PFSK-1 (cell line): ENCODE measurements around the gene EPHA1.

Experiments
- FOXP2 ChIP-seq: optimal IDR thresholded peaks from 2 replicates; pipeline ENCODE3; 2011; ENCODE audit warnings: borderline replicate concordance, control low read depth, inconsistent platforms; ENCODE audit not compliant: insufficient read depth; ENCODE audit errors: extremely low read length, extremely low read depth
- POLR2AphosphoS5 ChIP-seq: IDR thresholded peaks from 2 replicates; pipeline ENCODE4 v1.6.1; 2012; ENCODE audit warnings: low read depth, mild to moderate bottlenecking, control low read depth, low read length, moderate library complexity
- SIN3A ChIP-seq: IDR thresholded peaks from 2 replicates; pipeline ENCODE4 v1.6.1; 2012; ENCODE audit warnings: mild to moderate bottlenecking, low read length, moderate library complexity, borderline replicate concordance; ENCODE audit not compliant: insufficient read depth
- TAF1 ChIP-seq: IDR thresholded peaks from 2 replicates; pipeline ENCODE4 v1.6.1; 2012; ENCODE audit warnings: low read length, control low read depth, borderline replicate concordance; ENCODE audit not compliant: insufficient read depth
- TF ChIP-seq, protein P1 (sequence below), 2 experiments: IDR thresholded peaks; 2 replicates each; pipeline versions ENCODE4 v1.6.1 to v1.8.0; 2011 to 2012; ENCODE audit warnings: low read depth in 2 of 2, low read length in 2 of 2, control low read depth in 1 of 2, inconsistent platforms in 1 of 2, mild to moderate bottlenecking in 1 of 2, moderate library complexity in 1 of 2; ENCODE audit not compliant: insufficient read depth in 1 of 2

EPHA1 gene

DNA sequence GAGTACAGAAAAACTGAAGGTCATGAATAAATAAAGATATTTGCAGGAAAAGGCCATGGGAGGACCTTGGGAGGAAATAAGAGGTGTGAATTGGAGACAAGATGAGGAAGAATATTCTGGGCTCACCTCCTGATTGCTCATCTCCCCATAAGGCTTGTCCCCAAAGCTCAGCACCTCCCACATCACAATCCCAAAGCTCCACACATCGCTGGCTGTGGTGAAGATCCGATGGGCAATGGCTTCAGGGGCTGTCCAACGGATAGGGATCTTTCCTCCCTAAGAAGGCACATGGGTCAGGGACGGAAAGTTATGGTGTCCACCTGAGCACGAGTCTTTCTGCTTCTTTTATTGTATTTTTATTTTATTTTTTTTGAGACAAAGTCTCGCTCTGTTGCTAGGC is 14.6 kb downstream of the EPHA1 start:
- no peak for TF ChIP-seq FOXP2
- TF ChIP-seq, protein P1, sequence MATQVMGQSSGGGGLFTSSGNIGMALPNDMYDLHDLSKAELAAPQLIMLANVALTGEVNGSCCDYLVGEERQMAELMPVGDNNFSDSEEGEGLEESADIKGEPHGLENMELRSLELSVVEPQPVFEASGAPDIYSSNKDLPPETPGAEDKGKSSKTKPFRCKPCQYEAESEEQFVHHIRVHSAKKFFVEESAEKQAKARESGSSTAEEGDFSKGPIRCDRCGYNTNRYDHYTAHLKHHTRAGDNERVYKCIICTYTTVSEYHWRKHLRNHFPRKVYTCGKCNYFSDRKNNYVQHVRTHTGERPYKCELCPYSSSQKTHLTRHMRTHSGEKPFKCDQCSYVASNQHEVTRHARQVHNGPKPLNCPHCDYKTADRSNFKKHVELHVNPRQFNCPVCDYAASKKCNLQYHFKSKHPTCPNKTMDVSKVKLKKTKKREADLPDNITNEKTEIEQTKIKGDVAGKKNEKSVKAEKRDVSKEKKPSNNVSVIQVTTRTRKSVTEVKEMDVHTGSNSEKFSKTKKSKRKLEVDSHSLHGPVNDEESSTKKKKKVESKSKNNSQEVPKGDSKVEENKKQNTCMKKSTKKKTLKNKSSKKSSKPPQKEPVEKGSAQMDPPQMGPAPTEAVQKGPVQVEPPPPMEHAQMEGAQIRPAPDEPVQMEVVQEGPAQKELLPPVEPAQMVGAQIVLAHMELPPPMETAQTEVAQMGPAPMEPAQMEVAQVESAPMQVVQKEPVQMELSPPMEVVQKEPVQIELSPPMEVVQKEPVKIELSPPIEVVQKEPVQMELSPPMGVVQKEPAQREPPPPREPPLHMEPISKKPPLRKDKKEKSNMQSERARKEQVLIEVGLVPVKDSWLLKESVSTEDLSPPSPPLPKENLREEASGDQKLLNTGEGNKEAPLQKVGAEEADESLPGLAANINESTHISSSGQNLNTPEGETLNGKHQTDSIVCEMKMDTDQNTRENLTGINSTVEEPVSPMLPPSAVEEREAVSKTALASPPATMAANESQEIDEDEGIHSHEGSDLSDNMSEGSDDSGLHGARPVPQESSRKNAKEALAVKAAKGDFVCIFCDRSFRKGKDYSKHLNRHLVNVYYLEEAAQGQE (IDR thresholded peaks at IDR 0.05; ENCODE audit: insufficient read depth in 1 of 2, low read depth in 2 of 2, low read length in 2 of 2) = no peak
- TF ChIP-seq POLR2AphosphoS5 = no peak
- TF ChIP-seq SIN3A = no peak
- TF ChIP-seq TAF1 = no peak

DNA sequence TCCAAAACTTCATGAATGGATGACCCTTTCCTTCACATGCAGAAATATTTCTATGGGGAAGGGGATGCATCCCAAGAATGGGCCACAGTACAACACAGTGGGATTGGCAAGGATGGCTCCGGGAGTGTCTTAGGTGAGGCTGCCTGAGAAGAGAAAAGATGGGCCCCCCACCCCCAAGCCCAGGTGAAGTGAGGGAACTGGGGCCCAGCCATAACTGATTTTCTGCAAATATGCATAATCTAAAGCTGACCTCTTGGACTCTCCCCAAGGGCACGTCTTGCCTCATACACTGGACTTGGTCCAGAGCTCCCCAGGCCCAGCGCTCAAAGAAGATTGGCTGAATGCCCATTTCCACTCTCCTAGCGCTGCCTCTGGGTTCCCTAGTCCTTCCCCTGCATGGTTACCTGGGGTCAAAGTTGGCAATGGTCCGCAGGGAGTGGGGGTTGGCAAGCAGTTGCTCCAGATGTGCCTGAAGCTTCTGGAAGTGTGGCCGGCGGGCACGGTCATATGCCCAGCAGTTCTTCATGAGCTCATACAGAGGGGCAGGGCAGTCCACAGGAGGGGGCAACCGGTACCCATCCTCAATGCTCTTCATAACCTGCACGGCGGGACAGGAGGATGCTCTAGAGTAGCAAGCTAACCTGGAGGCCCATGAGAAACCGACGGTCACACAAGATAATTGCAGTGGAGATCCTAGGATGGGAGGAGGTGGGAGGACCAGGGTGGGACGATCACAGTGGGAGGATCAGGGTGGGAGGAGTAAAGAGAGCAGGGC is 15.2 kb downstream of the EPHA1 start:
- TF ChIP-seq POLR2AphosphoS5 (no peak), FOXP2 (no peak), SIN3A (no peak), TAF1 (no peak)
- TF ChIP-seq, protein P1 (IDR thresholded peaks at IDR 0.05; ENCODE audit: insufficient read depth in 1 of 2, low read depth in 2 of 2, low read length in 2 of 2) = no peak

DNA sequence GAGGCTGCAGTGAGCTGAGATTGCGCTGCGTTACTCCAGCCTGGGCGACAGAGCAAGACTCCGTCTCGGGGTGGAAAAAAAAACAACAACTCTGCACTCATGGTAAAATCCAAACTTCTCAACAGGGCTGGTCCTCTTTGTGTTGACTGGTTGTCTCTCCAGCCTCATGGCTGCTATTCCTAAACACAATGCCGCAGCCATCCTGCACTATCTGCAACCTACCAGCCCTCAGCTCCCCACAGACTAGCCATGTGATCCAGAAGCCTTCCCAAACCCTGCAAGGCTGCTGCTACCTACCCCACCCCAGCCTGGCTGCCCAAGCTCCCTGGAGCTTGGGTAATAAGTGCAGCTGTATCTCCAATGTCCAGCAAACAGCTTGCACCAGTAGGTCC is 15.8 kb downstream of the EPHA1 start:
- TF ChIP-seq TAF1 = no peak
- TF ChIP-seq, protein P1 (IDR thresholded peaks at IDR 0.05; ENCODE audit: insufficient read depth in 1 of 2, low read depth in 2 of 2, low read length in 2 of 2) = no peak
- no peak for TF ChIP-seq FOXP2
- no peak for TF ChIP-seq POLR2AphosphoS5
- no peak for TF ChIP-seq SIN3A

DNA sequence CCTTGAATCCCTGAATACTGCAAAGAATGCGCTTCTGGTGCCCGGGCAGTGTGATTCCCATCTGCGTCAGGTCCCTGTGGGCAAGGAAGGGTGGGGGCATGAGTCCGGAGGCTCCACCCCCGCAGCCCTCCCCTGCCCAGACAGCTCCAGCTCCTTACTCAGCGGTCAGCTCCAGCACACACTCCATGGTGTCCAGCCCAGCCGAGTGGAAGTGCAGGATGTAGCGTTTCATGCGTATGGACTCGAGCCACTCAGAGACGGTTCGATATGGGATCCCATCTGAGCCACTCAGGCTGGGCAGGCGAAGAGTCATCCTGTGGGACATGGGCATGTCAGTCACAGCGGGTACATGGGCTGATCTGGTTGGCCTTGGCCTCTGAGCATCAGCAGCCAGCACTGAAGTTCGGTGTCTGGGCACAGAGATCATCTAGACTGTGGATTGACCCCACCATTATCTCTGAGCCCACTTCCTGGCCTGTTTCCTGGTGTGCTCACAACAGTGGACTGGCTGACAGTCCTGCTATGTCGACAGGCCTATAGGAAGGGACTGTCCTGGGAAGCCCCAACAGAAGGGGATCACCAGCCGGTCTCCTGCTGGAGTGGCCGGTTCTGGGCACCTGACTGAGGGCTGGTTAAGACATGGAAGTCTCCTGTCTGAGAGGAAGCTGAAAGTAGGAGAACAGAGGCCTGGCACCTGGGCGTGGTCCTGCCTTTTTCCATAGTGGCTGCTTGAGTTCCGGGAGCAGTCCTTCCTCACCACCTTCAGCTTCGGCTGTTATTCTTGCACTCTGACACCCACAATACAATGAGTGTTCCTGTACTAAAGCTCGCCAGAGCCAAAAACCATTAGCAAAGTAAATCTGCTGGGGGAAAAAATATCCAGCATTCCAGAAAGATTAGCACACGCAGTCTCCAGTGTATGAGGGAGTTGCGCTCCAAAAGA is 16.9 kb downstream of the EPHA1 start:
- TF ChIP-seq SIN3A = no peak
- no peak for TF ChIP-seq FOXP2
- TF ChIP-seq POLR2AphosphoS5 = no peak
- no peak for TF ChIP-seq TAF1
- TF ChIP-seq, protein P1 (IDR thresholded peaks at IDR 0.05; ENCODE audit: insufficient read depth in 1 of 2, low read depth in 2 of 2, low read length in 2 of 2) = no peak
